NB4 (cell line): ENCODE results near the gene PFN3.

Experiments used
- CTCF ChIP-seq: IDR thresholded peaks from one replicate; pipeline ENCODE4 v1.5.1; 2012; ENCODE audit warnings: low read depth, low read length
- MAX ChIP-seq: IDR thresholded peaks from 2 replicates; pipeline ENCODE4 v1.6.1; 2011; ENCODE audit warnings: low read depth, low read length
- MYC ChIP-seq: IDR thresholded peaks from 2 replicates; pipeline ENCODE4 v1.6.1; 2011; ENCODE audit warnings: low read depth, low read length
- POLR2A ChIP-seq: IDR thresholded peaks from 2 replicates; pipeline ENCODE4 v1.6.1; 2011; ENCODE audit warnings: mild to moderate bottlenecking; ENCODE audit not compliant: insufficient read length; ENCODE audit errors: extremely low read depth

- TF ChIP-seq POLR2A (no peak), CTCF (no peak), MAX (no peak), MYC (no peak)
These were observed 46.2 kb downstream of the PFN3 start for GRCh38 chr5:177354256-177354655.
